ENCODE data around the gene EPB41L1.

EPB41L1 gene

GRCh38 chr20:36267605-36268381, 113.3 kb downstream of the EPB41L1 start:
- Histone ChIP-seq H3K4me3 (ENCODE audit: low read length) (no peak overlapping the region), H3K36me3 (ENCODE audit: control insufficient read depth, insufficient read depth, low read length) (no peaks in the 10 kb centered on the region), H3K9ac (ENCODE audit: low read length) (no peak overlapping the region), H3K27ac (ENCODE audit: low read depth, low read length) (no peak overlapping the region), H3K4me1 (ENCODE audit: control insufficient read depth, insufficient read depth, low read length) (no peaks in the 10 kb centered on the region), H3K27me3 (ENCODE audit: control insufficient read depth, insufficient read depth, low read length) (no peaks in the 10 kb centered on the region)

DNA sequence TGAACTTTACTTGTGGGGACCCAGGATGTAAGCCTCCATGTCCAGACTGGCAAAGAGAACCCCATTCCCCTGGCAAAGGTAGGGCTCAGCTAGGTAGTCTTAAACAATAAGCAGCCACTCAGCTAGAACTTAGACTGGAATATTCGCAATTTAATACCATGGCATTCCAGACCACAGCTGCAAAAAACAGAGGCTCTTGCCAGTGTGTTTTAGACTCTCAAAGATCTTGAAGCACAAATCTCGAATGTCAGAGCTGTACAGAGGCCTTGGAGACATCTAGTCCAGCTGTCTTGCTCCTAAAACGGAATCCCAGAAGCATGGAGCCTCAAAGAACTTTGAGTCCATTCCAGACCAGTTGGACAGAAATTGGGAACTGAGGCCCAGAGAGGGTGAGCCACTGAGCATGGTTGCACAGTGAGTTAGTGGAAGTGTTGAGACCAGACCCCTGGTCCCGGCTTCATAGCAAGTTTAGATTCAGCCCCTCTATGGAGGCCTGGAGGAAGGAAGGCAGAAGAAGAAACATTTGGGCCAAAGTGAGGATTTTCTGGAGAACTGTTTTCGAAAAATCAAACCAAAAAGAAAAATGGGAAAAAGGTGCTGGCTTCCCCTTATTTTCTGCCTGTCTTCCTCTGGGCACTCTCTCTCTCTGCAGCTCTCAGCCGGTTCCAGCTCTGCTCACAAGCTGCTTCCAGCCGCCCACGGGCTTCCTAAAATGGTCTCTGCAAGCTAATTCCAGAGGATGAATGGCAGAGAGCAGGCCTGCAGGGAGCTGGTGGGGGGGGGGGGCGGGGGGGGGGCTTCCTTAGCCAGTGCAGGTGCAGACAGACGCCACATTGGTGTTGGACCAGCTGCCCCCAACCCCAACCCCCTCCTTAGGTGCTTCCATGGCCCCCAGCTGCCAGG, 114.2 kb downstream of the EPB41L1 start:
- Histone ChIP-seq H3K36me3 (ENCODE audit: control insufficient read depth, insufficient read depth, low read length) (no peaks in the 10 kb centered on the region), H3K4me3 (ENCODE audit: low read length) (no peak overlapping the region), H3K9ac (ENCODE audit: low read length) (no peak overlapping the region), H3K27me3 (ENCODE audit: control insufficient read depth, insufficient read depth, low read length) (no peaks in the 10 kb centered on the region), H3K27ac (ENCODE audit: low read depth, low read length) (no peak overlapping the region), H3K4me1 (ENCODE audit: control insufficient read depth, insufficient read depth, low read length) (no peaks in the 10 kb centered on the region)

GRCh38 chr20:36269507-36269906, 115.0 kb downstream of the EPB41L1 start:
- Histone ChIP-seq H3K4me3 (ENCODE audit: low read length) (no peak overlapping the region), H3K27ac (ENCODE audit: low read depth, low read length) (no peak overlapping the region), H3K27me3 (ENCODE audit: control insufficient read depth, insufficient read depth, low read length) (peaks cover 3% of the 10 kb centered on the region), H3K36me3 (ENCODE audit: control insufficient read depth, insufficient read depth, low read length) (no peaks in the 10 kb centered on the region), H3K4me1 (ENCODE audit: control insufficient read depth, insufficient read depth, low read length) (no peaks in the 10 kb centered on the region), H3K9ac (ENCODE audit: low read length) (no peak overlapping the region)

- Histone ChIP-seq H3K4me3 (ENCODE audit: low read length) (no peak overlapping the region), H3K36me3 (ENCODE audit: control insufficient read depth, insufficient read depth, low read length) (no peaks in the 10 kb centered on the region), H3K9ac (ENCODE audit: low read length) (no peak overlapping the region), H3K27me3 (ENCODE audit: control insufficient read depth, insufficient read depth, low read length) (peaks cover 3% of the 10 kb centered on the region), H3K4me1 (ENCODE audit: control insufficient read depth, insufficient read depth, low read length) (no peaks in the 10 kb centered on the region), H3K27ac (ENCODE audit: low read depth, low read length) (no peak overlapping the region)
These were observed 116.5 kb downstream of the EPB41L1 start for GRCh38 chr20:36270744-36271638.

DNA sequence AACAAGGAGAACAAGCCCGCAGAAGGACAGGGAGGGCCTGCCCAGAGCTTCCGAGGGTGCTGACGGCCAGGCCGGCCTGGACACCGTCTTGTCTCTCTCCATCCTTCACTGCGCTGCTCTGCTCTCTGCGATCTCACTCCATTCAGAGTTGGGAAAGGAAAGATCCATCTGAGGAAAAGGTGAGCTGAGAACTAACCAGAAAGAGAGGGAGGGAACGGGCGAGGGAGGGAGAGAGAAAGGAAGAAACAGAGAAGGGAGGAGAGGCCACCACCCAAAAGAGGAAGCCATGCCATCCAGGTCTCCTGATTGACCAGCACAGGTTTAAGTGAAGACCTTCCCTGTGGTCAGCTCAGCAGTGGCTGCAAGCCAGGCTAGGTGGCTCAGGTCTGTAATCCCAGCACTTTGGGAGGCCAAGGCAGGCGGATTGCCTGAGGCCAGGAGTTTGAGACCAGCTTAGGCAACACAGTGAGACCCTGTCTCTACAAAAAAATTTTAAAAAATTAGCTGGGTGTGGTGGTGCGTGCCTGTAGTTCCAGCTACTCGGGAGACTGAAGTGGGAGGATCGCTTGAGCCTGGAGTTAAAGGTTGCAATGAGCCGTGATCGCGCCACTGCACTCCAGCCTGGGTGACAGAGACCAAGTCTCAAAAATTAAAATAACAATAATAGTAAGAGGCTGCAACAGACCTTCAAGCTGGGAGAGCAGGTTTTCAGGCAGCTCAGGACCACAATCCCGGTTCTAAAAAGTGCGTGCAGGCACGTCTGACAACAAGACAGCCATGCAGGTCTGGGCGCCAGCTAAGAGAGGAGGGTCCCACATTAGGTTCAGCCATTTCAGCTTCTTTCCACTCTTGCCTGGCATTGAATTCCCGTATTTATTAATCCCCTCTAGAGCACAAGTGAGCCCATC, 117.4 kb downstream of the EPB41L1 start:
- no peak overlapping the region for H3K27ac ChIP-seq (ENCODE audit: low read depth, low read length)
- H3K4me1 ChIP-seq (ENCODE audit: control insufficient read depth, insufficient read depth, low read length): no peaks in the 10 kb centered on the region

GRCh38 chr20:36272547-36273220, 118.1 kb downstream of the EPB41L1 start:
- H3K27me3 ChIP-seq (ENCODE audit: control insufficient read depth, insufficient read depth, low read length): peaks cover 3% of the 10 kb centered on the region
- H3K9ac ChIP-seq (ENCODE audit: low read length): no peak overlapping the region
- H3K4me1 ChIP-seq (ENCODE audit: control insufficient read depth, insufficient read depth, low read length): no peaks in the 10 kb centered on the region
- no peaks in the 10 kb centered on the region for H3K36me3 ChIP-seq (ENCODE audit: control insufficient read depth, insufficient read depth, low read length)
- H3K4me3 ChIP-seq (ENCODE audit: low read length): no peak overlapping the region
- H3K27ac ChIP-seq (ENCODE audit: low read depth, low read length): no peak overlapping the region

More for the DNA sequence above, 117.4 kb downstream of the EPB41L1 start:
- Histone ChIP-seq H3K27me3 (ENCODE audit: control insufficient read depth, insufficient read depth, low read length) (peaks cover 3% of the 10 kb centered on the region), H3K36me3 (ENCODE audit: control insufficient read depth, insufficient read depth, low read length) (no peaks in the 10 kb centered on the region), H3K4me3 (ENCODE audit: low read length) (no peak overlapping the region), H3K9ac (ENCODE audit: low read length) (no peak overlapping the region)

DNA sequence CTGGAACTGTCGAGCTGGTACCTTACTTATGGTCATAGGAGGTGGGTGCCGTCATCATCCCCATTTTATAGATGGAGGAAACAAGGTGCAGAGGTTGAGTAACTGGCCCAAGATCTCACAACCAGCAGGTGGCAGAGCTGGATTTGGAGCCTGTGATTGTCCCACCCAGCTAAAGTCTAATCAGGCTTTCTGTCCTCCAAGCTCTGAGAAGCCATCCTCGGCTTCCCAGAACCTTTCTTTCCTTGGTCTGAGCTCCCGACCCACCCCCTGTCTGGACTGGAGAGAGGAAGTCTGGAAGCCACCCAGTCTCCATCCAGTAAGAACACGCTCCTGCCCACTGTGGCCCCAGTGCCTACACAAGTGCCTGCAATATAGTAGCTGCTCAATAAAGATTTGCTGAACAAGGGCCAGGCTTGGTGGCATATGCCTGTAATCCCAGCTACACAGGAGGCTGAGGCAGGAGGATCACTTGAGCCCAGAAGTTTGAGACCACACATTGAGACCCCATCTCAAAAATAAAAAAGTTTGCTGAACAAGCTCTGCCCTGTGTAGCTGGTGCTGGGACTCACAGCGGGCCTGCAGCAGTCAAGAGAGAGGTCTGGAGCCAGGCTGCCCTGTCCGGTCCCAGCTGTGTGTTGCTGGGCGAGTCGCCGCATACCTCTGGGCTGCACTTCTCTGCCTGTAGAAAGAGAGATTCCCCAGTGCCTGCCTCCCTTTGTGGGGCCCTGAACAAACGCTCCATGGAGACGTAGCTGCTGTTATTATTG, 119.1 kb downstream of the EPB41L1 start:
- H3K36me3 ChIP-seq (ENCODE audit: control insufficient read depth, insufficient read depth, low read length): no peaks in the 10 kb centered on the region
- no peak overlapping the region for H3K27ac ChIP-seq (ENCODE audit: low read depth, low read length)
- H3K9ac ChIP-seq (ENCODE audit: low read length): no peak overlapping the region
- H3K27me3 ChIP-seq (ENCODE audit: control insufficient read depth, insufficient read depth, low read length): peaks cover 3% of the 10 kb centered on the region
- H3K4me1 ChIP-seq (ENCODE audit: control insufficient read depth, insufficient read depth, low read length): no peaks in the 10 kb centered on the region
- no peak overlapping the region for H3K4me3 ChIP-seq (ENCODE audit: low read length)

DNA sequence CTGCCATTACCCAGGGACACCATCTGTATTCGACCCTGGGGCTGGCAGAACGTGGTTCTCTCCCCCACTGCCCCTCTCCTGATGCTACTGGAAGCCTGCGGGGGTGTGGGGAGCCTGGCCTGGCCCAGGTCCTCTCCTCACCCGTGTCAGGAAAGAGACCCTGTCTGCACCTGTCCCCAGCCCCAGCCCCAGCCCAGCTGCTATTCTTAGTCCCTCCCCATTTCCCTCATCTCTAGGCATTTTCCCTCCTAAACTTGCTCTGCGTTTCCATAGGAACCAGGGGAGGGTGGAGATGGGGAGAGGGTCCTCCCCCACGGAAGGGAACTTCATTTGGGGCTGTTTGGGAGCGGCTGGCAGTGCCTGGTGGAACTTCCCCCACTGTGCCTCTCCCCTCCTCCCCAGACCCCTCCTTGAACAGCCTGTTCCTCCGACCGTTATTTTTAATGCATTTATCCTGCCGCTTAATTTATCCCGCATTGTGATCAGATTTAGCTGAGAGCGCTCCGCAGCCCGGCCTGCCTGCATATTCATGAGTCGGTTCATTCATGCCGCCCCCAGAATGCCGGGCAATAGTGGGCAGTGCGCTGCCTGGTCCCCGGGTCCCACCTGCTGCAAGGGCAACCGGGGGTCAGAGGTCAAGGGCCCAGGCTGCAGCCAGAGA, 119.8 kb downstream of the EPB41L1 start:
- no peaks in the 10 kb centered on the region for H3K36me3 ChIP-seq (ENCODE audit: control insufficient read depth, insufficient read depth, low read length)
- no peak overlapping the region for H3K27ac ChIP-seq (ENCODE audit: low read depth, low read length)
- H3K27me3 ChIP-seq (ENCODE audit: control insufficient read depth, insufficient read depth, low read length): peaks cover 3% of the 10 kb centered on the region
- no peaks in the 10 kb centered on the region for H3K4me1 ChIP-seq (ENCODE audit: control insufficient read depth, insufficient read depth, low read length)
- no peak overlapping the region for H3K4me3 ChIP-seq (ENCODE audit: low read length)
- no peak overlapping the region for H3K9ac ChIP-seq (ENCODE audit: low read length)

GRCh38 chr20:36275011-36275410, 120.5 kb downstream of the EPB41L1 start:
- Histone ChIP-seq H3K9ac (ENCODE audit: low read length) (no peak overlapping the region), H3K4me3 (ENCODE audit: low read length) (no peak overlapping the region), H3K27me3 (ENCODE audit: control insufficient read depth, insufficient read depth, low read length) (peaks cover 3% of the 10 kb centered on the region)

GRCh38 chr20:36275441-36276189, 121.1 kb downstream of the EPB41L1 start:
- Histone ChIP-seq H3K27ac (ENCODE audit: low read depth, low read length) (no peak overlapping the region), H3K4me3 (ENCODE audit: low read length) (no peak overlapping the region), H3K4me1 (ENCODE audit: control insufficient read depth, insufficient read depth, low read length) (no peaks in the 10 kb centered on the region), H3K9ac (ENCODE audit: low read length) (no peak overlapping the region), H3K27me3 (ENCODE audit: control insufficient read depth, insufficient read depth, low read length) (peaks cover 3% of the 10 kb centered on the region), H3K36me3 (ENCODE audit: control insufficient read depth, insufficient read depth, low read length) (no peaks in the 10 kb centered on the region)

More at GRCh38 chr20:36275011-36275410, 120.5 kb downstream of the EPB41L1 start:
- H3K27ac ChIP-seq (ENCODE audit: low read depth, low read length): no peak overlapping the region
- H3K4me1 ChIP-seq (ENCODE audit: control insufficient read depth, insufficient read depth, low read length): no peaks in the 10 kb centered on the region
- H3K36me3 ChIP-seq (ENCODE audit: control insufficient read depth, insufficient read depth, low read length): no peaks in the 10 kb centered on the region
